ENCODE measurements around the gene RAB36. TPM values are rescaled to one million over a fixed set of nuclear protein-coding genes. Genes with fewer than 3 reads are reported as not detected.

RAB36 gene
- total and polyA plus RNA-seq, 10 donors: 1.0 to 3.7 (median 1.6) TPM

DNA sequence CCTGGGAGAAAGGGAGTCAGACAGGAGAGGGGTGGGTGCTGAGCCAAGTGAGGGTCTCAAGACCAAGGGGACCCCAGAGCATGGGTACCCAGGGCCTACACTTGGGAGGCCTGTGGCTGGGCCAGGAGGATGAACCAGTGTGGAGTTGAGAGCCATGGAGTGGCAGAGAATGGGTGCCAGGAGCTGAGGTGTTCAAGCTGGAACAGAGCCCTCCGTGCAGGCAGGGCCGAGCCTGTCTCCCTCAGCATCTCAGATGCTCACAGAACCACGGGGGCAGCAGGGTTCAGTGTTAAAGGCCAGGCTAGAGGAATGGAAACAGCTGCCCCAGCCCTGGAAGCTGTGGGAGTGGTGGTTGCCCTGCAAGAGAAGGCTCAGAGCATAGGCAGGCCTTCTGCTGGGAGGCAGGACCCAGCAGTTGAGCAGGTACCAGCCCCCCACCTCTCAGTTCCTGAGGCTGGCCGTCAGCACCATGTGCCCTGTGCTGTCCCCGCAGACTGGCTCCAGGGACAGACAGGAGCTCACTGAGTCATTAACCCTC, 35.8 kb upstream of the RAB36 start:
- Histone ChIP-seq H3K27ac (no peak overlapping the region), H3K36me3 (no peaks in the 10 kb centered on the region), H3K4me3 (no peak overlapping the region), H3K9me3 (no peaks in the 10 kb centered on the region), H3K4me1 (peaks cover 0 to 31% (median 19%) of the 10 kb centered on the region in 6 donors), H3K27me3 (replicated peaks in 1 of 7) (no peaks in the 10 kb centered on the region)
- DNase-seq: no peak
- intact Hi-C loops (cut with DNase I; ENCODE audit: low total_unique reads): no loop called here
- 77 to 100% (median 86%) methylated on average over 1 to 5 of the region's 5 CpGs for WGBS, 5 donors
- TF ChIP-seq POLR2AphosphoS5 (IDR thresholded peaks at IDR 0.05) (no peak), POLR2A (IDR thresholded peaks at IDR 0.05) (no peak)
- TF ChIP-seq, protein P1, sequence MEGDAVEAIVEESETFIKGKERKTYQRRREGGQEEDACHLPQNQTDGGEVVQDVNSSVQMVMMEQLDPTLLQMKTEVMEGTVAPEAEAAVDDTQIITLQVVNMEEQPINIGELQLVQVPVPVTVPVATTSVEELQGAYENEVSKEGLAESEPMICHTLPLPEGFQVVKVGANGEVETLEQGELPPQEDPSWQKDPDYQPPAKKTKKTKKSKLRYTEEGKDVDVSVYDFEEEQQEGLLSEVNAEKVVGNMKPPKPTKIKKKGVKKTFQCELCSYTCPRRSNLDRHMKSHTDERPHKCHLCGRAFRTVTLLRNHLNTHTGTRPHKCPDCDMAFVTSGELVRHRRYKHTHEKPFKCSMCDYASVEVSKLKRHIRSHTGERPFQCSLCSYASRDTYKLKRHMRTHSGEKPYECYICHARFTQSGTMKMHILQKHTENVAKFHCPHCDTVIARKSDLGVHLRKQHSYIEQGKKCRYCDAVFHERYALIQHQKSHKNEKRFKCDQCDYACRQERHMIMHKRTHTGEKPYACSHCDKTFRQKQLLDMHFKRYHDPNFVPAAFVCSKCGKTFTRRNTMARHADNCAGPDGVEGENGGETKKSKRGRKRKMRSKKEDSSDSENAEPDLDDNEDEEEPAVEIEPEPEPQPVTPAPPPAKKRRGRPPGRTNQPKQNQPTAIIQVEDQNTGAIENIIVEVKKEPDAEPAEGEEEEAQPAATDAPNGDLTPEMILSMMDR (IDR thresholded peaks at IDR 0.05 in 8 of 11, conservative IDR thresholded peaks at IDR 0.05 in 3 of 11): no peak

DNA sequence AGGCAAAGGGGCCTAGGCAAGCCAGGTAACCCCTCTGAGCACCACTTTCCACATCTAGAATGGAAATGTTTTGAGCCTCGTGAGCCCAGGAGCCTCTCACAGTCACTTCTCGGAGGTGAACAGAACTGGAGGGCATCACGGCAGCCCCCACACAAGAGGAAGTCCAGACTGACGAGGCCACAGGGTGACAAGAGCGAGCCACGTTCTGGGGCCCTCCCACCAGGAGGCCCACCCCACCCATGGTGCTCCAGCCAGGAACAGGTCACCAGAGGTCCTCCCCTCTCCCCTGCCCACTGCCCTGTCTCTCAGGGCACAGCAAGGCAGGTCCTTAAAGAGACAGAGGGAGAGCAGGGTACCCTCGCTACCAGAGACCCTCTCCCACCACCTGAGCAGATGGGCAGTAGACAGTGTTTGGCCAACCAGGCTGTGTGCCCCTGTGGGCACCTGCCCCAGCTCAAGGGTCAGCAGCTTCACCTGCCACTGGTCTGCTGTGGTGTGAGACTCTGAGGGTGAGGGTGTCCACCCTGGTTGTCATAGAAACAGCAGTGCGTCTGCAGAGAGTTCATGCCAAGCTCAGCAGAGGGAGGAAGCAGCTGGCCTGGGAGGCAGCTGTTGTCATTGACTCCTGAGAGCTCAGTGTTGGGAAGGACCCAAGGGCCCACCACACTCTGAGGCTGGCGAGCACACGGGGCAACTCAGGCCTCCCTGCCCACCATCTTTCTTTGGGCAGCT, 34.9 kb upstream of the RAB36 start:
- TF ChIP-seq POLR2A (IDR thresholded peaks at IDR 0.05): no peak
- peak; percentile 37 to 82 (median 80) for TF ChIP-seq POLR2AphosphoS5 (IDR thresholded peaks at IDR 0.05)
- intact Hi-C loops (cut with DNase I; ENCODE audit: low total_unique reads): no loop called here
- WGBS, 5 donors: 42 to 66% (median 53%) methylated on average over 6 to 10 of the region's 10 CpGs

DNA sequence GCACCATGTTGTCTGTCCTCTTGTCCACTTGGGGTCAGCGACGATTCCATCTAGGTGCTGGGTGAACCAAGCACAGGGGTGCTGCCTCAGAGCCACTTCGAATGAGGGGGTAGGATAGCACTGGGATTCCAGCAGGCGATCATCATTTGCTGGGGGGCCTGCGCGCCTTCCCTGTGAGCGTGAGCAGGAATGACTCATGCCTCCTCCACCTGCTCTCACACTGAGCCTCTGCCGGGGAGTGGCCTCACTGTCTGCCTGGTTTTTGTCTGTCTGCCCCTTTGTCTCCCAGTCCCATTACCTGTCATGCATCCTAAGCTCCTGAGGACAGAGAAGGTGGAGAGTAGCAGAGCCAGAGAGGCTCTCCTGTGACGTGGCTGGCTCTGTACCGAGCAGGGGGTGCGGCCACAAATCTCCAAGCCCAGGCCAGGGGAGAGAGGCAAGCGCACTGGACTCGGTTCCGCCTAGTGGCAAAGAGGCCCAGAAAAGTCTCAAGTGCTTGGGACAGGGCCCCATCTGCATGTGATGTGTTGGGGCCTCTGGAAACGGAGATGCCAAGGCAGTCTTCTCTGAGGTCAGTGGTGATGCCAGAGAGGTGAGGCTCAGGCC, 34.3 kb upstream of the RAB36 start:
- Histone ChIP-seq H3K9me3 (no peaks in the 10 kb centered on the region), H3K36me3 (no peaks in the 10 kb centered on the region), H3K27me3 (replicated peaks in 1 of 7) (no peaks in the 10 kb centered on the region), H3K27ac (no peak overlapping the region), H3K4me1 (peaks cover 0 to 31% (median 19%) of the 10 kb centered on the region in 6 donors), H3K4me3 (no peak overlapping the region)
- intact Hi-C loops (cut with DNase I; ENCODE audit: low total_unique reads): no loop called here
- no peak for TF ChIP-seq POLR2AphosphoS5 (IDR thresholded peaks at IDR 0.05)
- no peak for TF ChIP-seq POLR2A (IDR thresholded peaks at IDR 0.05)
- TF ChIP-seq, protein P1 (IDR thresholded peaks at IDR 0.05 in 8 of 11, conservative IDR thresholded peaks at IDR 0.05 in 3 of 11): no peak
- no peak for DNase-seq
- 84 to 96% (median 90%) methylated on average over 13 to 15 of the region's 15 CpGs for WGBS, 5 donors

More for the DNA sequence above, 34.9 kb upstream of the RAB36 start:
- H3K4me1 ChIP-seq: peaks cover 0 to 31% (median 19%) of the 10 kb centered on the region in 6 donors
- H3K36me3 ChIP-seq: no peaks in the 10 kb centered on the region
- no peaks in the 10 kb centered on the region for H3K27me3 ChIP-seq (replicated peaks in 1 of 7)
- DNase-seq: no peak
- no peak overlapping the region for H3K4me3 ChIP-seq
- H3K27ac ChIP-seq: no peak overlapping the region
- no peaks in the 10 kb centered on the region for H3K9me3 ChIP-seq

DNA sequence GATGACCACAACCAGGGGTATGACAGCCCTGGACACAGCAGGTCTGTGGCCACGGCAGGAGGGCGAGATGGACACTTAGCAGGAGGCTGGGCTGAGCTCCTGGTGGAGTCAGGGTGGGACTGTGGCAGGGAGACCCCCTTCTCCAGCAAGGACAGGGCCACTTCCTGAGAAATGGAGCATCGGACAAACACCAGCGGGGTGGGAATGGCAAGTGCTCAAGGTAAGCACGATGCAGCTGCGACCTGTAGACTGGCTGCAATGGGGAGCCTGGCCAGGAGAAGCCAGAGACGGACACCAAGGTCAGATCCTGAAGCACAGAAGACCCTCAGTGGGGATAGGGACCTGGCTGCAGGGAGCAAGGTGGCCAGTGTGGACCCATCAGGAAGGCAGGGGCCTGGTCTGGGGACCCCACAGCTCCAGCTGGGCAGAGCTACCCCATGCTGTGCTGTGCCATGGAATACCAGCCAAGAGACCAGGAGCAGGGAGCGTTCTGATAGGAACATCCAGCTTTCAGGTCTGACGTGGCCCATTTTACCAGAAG, 32.7 kb upstream of the RAB36 start:
- TF ChIP-seq POLR2AphosphoS5 (IDR thresholded peaks at IDR 0.05) (no peak), POLR2A (IDR thresholded peaks at IDR 0.05) (no peak)
- TF ChIP-seq, protein P1 (IDR thresholded peaks at IDR 0.05 in 8 of 11, conservative IDR thresholded peaks at IDR 0.05 in 3 of 11): no peak
- H3K27me3 ChIP-seq (replicated peaks in 1 of 7): no peaks in the 10 kb centered on the region
- no peaks in the 10 kb centered on the region for H3K9me3 ChIP-seq
- H3K36me3 ChIP-seq: no peaks in the 10 kb centered on the region
- no peak for DNase-seq
- no peak overlapping the region for H3K4me3 ChIP-seq
- WGBS, 5 donors: 87 to 94% (median 91%) methylated on average over 3 to 9 of the region's 9 CpGs
- no peak overlapping the region for H3K27ac ChIP-seq
- intact Hi-C loops (cut with DNase I; ENCODE audit: low total_unique reads): no loop called here
- peaks cover 0 to 31% (median 19%) of the 10 kb centered on the region in 6 donors for H3K4me1 ChIP-seq

Measured in spleen (tissue), 11 donors.